ENCODE measurements around the gene MEAK7. TPM values are rescaled to one million over a fixed set of nuclear protein-coding genes. Genes with fewer than 3 reads are reported as not detected.

MEAK7 gene
- total and polyA plus RNA-seq, 2 of the 8 experiments (the other 6 are each of a cell fraction or from before 2014, with no cell fraction given) = 9.6 to 19.6 TPM

DNA sequence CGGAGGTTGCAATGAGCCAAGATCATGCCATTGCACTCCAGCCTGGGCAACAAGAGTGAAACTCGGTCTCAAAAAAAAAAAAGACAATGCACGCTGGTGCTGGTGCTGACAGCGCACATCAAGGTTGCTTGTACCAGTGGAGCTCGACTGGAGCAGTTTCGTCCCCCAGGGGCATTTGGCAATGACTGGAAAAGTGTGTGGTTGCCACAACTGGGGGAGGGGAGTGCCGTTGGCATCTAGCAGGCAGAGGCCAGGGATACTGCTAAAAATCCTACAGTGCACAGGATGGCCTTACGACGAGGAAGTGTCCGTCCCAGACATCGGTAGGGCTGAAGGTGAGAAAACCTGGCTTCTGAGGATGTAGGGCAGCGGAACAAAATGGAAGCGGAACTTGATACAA lies 2.4 kb downstream of the MEAK7 start:
- H2BK15ac ChIP-seq (ENCODE audit: low read length) = no peak overlapping the region
- no peak overlapping the region for H3K4me3 ChIP-seq (ENCODE audit: extremely low read depth in 1 of 4, insufficient read depth in 2 of 4, low read depth in 3 of 4, low read length in 4 of 4)
- H3K9me3 ChIP-seq (ENCODE audit: insufficient read depth in 2 of 2, low read depth in 1 of 2, low read length in 1 of 2) = no peaks in the 10 kb centered on the region
- no peak overlapping the region for H2BK120ac ChIP-seq (replicated peaks; ENCODE audit: low read depth, low read length)
- H3K36me3 ChIP-seq (ENCODE audit: control insufficient read depth in 2 of 4, insufficient read depth in 4 of 4, low read length in 3 of 4) = peaks cover 0 to 8% (median 5%) of the 10 kb centered on the region in 4 experiments; a peak in 4 of 8 replicates
- H3K23ac ChIP-seq (ENCODE audit: insufficient read length) = no peak overlapping the region
- H2BK20ac ChIP-seq (ENCODE audit: low read length) = no peak overlapping the region
- no peak overlapping the region for H3K4ac ChIP-seq (replicated peaks; ENCODE audit: insufficient read length, low read depth, low read length)
- H3K27ac ChIP-seq (ENCODE audit: low read depth, low read length) = no peak overlapping the region
- H2BK12ac ChIP-seq (ENCODE audit: low read depth, low read length) = no peak overlapping the region
- H3K23me2 ChIP-seq (ENCODE audit: low read depth, low read length) = peaks cover 9% of the 10 kb centered on the region; the same call in 1 of the 2 replicates
- H2AFZ ChIP-seq (ENCODE audit: low read length) = no peak overlapping the region
- no peak overlapping the region for H3K14ac ChIP-seq (ENCODE audit: insufficient read length)
- H4K91ac ChIP-seq (replicated peaks; ENCODE audit: insufficient read length, low read length) = no peak overlapping the region
- H3K79me1 ChIP-seq (ENCODE audit: low read depth, low read length) = no peaks in the 10 kb centered on the region
- no peak overlapping the region for H3K56ac ChIP-seq (replicated peaks; ENCODE audit: insufficient read length, low read depth, low read length)
- H4K5ac ChIP-seq (ENCODE audit: insufficient read length, low read depth, low read length) = no peak overlapping the region
- 91% methylated on average over 13 of the region's 13 CpGs; no CpG with 5 or more reads in 1 of the 2 experiments for WGBS, 2 experiments (ENCODE audit: extremely low coverage in 1 of 2, insufficient coverage in 1 of 2, insufficient read length in 1 of 2, insufficient replicate concordance in 2 of 2, low coverage in 1 of 2, low lambda C conversion rate in 2 of 2, missing lambda C conversion rate in 1 of 2)
- ChIA-PET CTCF (ENCODE audit: partially characterized antibody) (interaction anchor here (1.7 kb wide), 1 partner anchor 8 kb away, joined by 5 read pairs; no protein-coding TSS in a partner anchor), POLR2A (ENCODE audit: partially characterized antibody) (no interaction called here)
- no peak overlapping the region for H3K9ac ChIP-seq (replicated peaks in 1 of 4; ENCODE audit: extremely low read depth in 1 of 4, low read depth in 3 of 4, low read length in 3 of 4)
- H3K4me2 ChIP-seq (ENCODE audit: insufficient read depth in 1 of 2, low read depth in 2 of 2, low read length in 2 of 2) = no peak overlapping the region
- no peak for FAIRE-seq
- H3K18ac ChIP-seq (ENCODE audit: extremely low read depth, low read length) = no peak overlapping the region
- peaks cover 0 to 12% (median 8%) of the 10 kb centered on the region in 4 experiments; a peak in 5 of 7 replicates for H3K4me1 ChIP-seq (replicated peaks in 1 of 4; ENCODE audit: control insufficient read depth in 3 of 4, insufficient read depth in 4 of 4, low read length in 3 of 4)
- H4K8ac ChIP-seq (ENCODE audit: extremely low read depth, insufficient read depth, low read length) = peak overlapping the region; percentile 9; the same call in 1 of the 2 replicates
- H2BK5ac ChIP-seq (ENCODE audit: low read depth, low read length) = no peak overlapping the region
- H3K27me3 ChIP-seq (replicated peaks in 1 of 4; ENCODE audit: control insufficient read depth in 3 of 4, extremely low read depth in 1 of 4, insufficient read depth in 3 of 4, low read length in 3 of 4) = no peaks in the 10 kb centered on the region
- H3K79me2 ChIP-seq (ENCODE audit: control insufficient read depth in 1 of 2, insufficient read depth in 2 of 2, low read length in 2 of 2) = peaks cover 0 to 4% of the 10 kb centered on the region in 2 experiments; a peak in 1 of 4 replicates
- no peak overlapping the region for H2AK5ac ChIP-seq (ENCODE audit: low read depth, low read length)
- DNase-seq (ENCODE audit: low read depth in 1 of 2, low spot score in 2 of 2) = no peak
- H4K20me1 ChIP-seq (replicated peaks in 1 of 2; ENCODE audit: control insufficient read depth in 1 of 2, insufficient read depth in 2 of 2, low read length in 2 of 2) = peaks cover 0 to 2% of the 10 kb centered on the region in 2 experiments
- TF ChIP-seq MAFK (IDR thresholded peaks at IDR 0.05; ENCODE audit: low read depth, low read length) = no peak
- no peak for TF ChIP-seq POU5F1 (IDR thresholded peaks at IDR 0.05; ENCODE audit: low read depth, low read length)
- no peak for TF ChIP-seq SP4 (IDR thresholded peaks at IDR 0.05; ENCODE audit: low read length)
- no peak for TF ChIP-seq SP2 (IDR thresholded peaks at IDR 0.05; ENCODE audit: low read length)
- TF ChIP-seq JUND (IDR thresholded peaks at IDR 0.05; ENCODE audit: low read length) = no peak
- TF ChIP-seq POLR2A (IDR thresholded peaks at IDR 0.05; ENCODE audit: control extremely low read depth in 1 of 2, low read depth in 2 of 2, low read length in 2 of 2) = no peak
- TF ChIP-seq, protein P1, sequence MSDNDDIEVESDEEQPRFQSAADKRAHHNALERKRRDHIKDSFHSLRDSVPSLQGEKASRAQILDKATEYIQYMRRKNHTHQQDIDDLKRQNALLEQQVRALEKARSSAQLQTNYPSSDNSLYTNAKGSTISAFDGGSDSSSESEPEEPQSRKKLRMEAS (IDR thresholded peaks at IDR 0.05) = no peak
- TF ChIP-seq CTBP2 (IDR thresholded peaks at IDR 0.05; ENCODE audit: borderline replicate concordance, insufficient read depth, insufficient read length, low read length) = no peak
- TF ChIP-seq CBX5 (IDR thresholded peaks at IDR 0.05; ENCODE audit: low read depth, low read length) = no peak
- TF ChIP-seq, protein P2, sequence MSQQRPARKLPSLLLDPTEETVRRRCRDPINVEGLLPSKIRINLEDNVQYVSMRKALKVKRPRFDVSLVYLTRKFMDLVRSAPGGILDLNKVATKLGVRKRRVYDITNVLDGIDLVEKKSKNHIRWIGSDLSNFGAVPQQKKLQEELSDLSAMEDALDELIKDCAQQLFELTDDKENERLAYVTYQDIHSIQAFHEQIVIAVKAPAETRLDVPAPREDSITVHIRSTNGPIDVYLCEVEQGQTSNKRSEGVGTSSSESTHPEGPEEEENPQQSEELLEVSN (IDR thresholded peaks at IDR 0.05) = no peak
- no peak for TF ChIP-seq RNF2 (IDR thresholded peaks at IDR 0.05; ENCODE audit: borderline replicate concordance, low read depth, low read length, missing control alignments, poor library complexity, severe bottlenecking)
- no peak for TF ChIP-seq SP1 (IDR thresholded peaks at IDR 0.05; ENCODE audit: low read depth, low read length)
- no peak for TF ChIP-seq SIN3A (conservative IDR thresholded peaks at IDR 0.05 in 1 of 2, IDR thresholded peaks at IDR 0.05 in 1 of 2; ENCODE audit: low read depth in 1 of 2, low read length in 2 of 2)
